ENCODE measurements around the gene GRM4.

Gene GRM4

GRCh38 chr6:33993653-33994471 lies 152.0 kb downstream of the GRM4 start:
- Histone ChIP-seq H3K4me3 (ENCODE audit: low read depth, low read length) (no peak overlapping the region), H3K36me3 (no peaks in the 10 kb centered on the region), H3K9me3 (ENCODE audit: severe bottlenecking) (no peaks in the 10 kb centered on the region), H3K27ac (peak overlapping the region; percentile 17; the same call in 1 of the 2 replicates), H3K27me3 (ENCODE audit: insufficient read depth, low read depth, severe bottlenecking) (no peaks in the 10 kb centered on the region)
- no peak for TF ChIP-seq CTCF (IDR thresholded peaks at IDR 0.05; ENCODE audit: low read depth, low read length)
- peak; percentile 43 for DNase-seq

- H3K27ac ChIP-seq = peak overlapping the region; percentile 80
- TF ChIP-seq CTCF (IDR thresholded peaks at IDR 0.05; ENCODE audit: low read depth, low read length) = no peak
- no peaks in the 10 kb centered on the region for H3K9me3 ChIP-seq (ENCODE audit: severe bottlenecking)
- peak overlapping the region; percentile 7; the same call in 1 of the 2 replicates for H3K4me3 ChIP-seq (ENCODE audit: low read depth, low read length)
- H3K27me3 ChIP-seq (ENCODE audit: insufficient read depth, low read depth, severe bottlenecking) = no peaks in the 10 kb centered on the region
- H3K36me3 ChIP-seq = no peaks in the 10 kb centered on the region
- no peak for DNase-seq
Observed at GRCh38 chr6:33993091-33993490, 152.8 kb downstream of the GRM4 start.

GRCh38 chr6:33992191-33992590 lies 153.7 kb downstream of the GRM4 start:
- TF ChIP-seq CTCF (IDR thresholded peaks at IDR 0.05; ENCODE audit: low read depth, low read length) = no peak
- H3K27me3 ChIP-seq (ENCODE audit: insufficient read depth, low read depth, severe bottlenecking) = no peaks in the 10 kb centered on the region
- H3K27ac ChIP-seq = peak overlapping the region; percentile 80

GRCh38 chr6:33991610-33992009 lies 154.3 kb downstream of the GRM4 start:
- no peak for DNase-seq
- Histone ChIP-seq H3K27ac (no peak overlapping the region), H3K9me3 (ENCODE audit: severe bottlenecking) (peaks cover 1% of the 10 kb centered on the region)

More at GRCh38 chr6:33992191-33992590, 153.7 kb downstream of the GRM4 start:
- DNase-seq = peak; percentile 8
- Histone ChIP-seq H3K9me3 (ENCODE audit: severe bottlenecking) (no peaks in the 10 kb centered on the region), H3K4me3 (ENCODE audit: low read depth, low read length) (no peak overlapping the region), H3K36me3 (no peaks in the 10 kb centered on the region)

GRCh38 chr6:33990061-33990541 lies 155.8 kb downstream of the GRM4 start:
- no peaks in the 10 kb centered on the region for H3K36me3 ChIP-seq
- no peak for TF ChIP-seq CTCF (IDR thresholded peaks at IDR 0.05; ENCODE audit: low read depth, low read length)
- peak; percentile 89 for DNase-seq
- no peaks in the 10 kb centered on the region for H3K27me3 ChIP-seq (ENCODE audit: insufficient read depth, low read depth, severe bottlenecking)
- peak overlapping the region; percentile 66 for H3K27ac ChIP-seq
- peaks cover 3% of the 10 kb centered on the region for H3K9me3 ChIP-seq (ENCODE audit: severe bottlenecking)
- H3K4me3 ChIP-seq (ENCODE audit: low read depth, low read length) = no peak overlapping the region

More at GRCh38 chr6:33991610-33992009, 154.3 kb downstream of the GRM4 start:
- no peaks in the 10 kb centered on the region for H3K27me3 ChIP-seq (ENCODE audit: insufficient read depth, low read depth, severe bottlenecking)
- no peak for TF ChIP-seq CTCF (IDR thresholded peaks at IDR 0.05; ENCODE audit: low read depth, low read length)
- no peaks in the 10 kb centered on the region for H3K36me3 ChIP-seq
- H3K4me3 ChIP-seq (ENCODE audit: low read depth, low read length) = no peak overlapping the region
